Liver (tissue), 9 donors: Measurements from ENCODE around the gene MKNK1. TPM values are rescaled to one million over a fixed set of nuclear protein-coding genes. Genes with fewer than 3 reads are reported as not detected.

Source experiments
- DNase-seq: peaks from one replicate; pipeline ENCODE4 v3.0.0-alpha.2; 2017; ENCODE audit warnings: low spot score
- H3K27ac ChIP-seq, 2 donors: one replicate each; pipeline ENCODE4 v1.7.0; 2013; ENCODE audit warnings: inconsistent platforms in 2 of 2, low read length in 2 of 2, control low read depth in 1 of 2, low read depth in 1 of 2, mild to moderate bottlenecking in 1 of 2
- H3K27me3 ChIP-seq, 4 donors: one replicate each; pipeline versions ENCODE4 v1.6.1 to v1.7.0; 2013; ENCODE audit warnings: low read length in 3 of 4, inconsistent platforms in 1 of 4, mild to moderate bottlenecking in 1 of 4, moderate library complexity in 1 of 4; ENCODE audit not compliant: control insufficient read depth in 4 of 4, insufficient read depth in 4 of 4
- H3K36me3 ChIP-seq, 4 donors: one replicate each; pipeline versions ENCODE4 v1.6.1 to v1.7.0; 2013; ENCODE audit warnings: low read length in 3 of 4, mild to moderate bottlenecking in 3 of 4, low read depth in 1 of 4, moderate library complexity in 1 of 4; ENCODE audit not compliant: control insufficient read depth in 4 of 4, insufficient read depth in 3 of 4
- H3K4me1 ChIP-seq, 4 donors: one replicate each; pipeline versions ENCODE4 v1.6.1 to v1.7.0; 2013; ENCODE audit warnings: low read length in 3 of 4, mild to moderate bottlenecking in 3 of 4, moderate library complexity in 1 of 4; ENCODE audit not compliant: control insufficient read depth in 4 of 4, insufficient read depth in 4 of 4
- H3K4me3 ChIP-seq, 3 donors: one replicate each; pipeline versions ENCODE4 v1.6.1 to v1.7.0; 2013; ENCODE audit warnings: low read length in 3 of 3, control low read depth in 1 of 3, low read depth in 1 of 3, mild to moderate bottlenecking in 1 of 3
- H3K9ac ChIP-seq, 2 donors: one replicate each; pipeline ENCODE4 v1.7.0; 2013; ENCODE audit warnings: low read length in 2 of 2, mild to moderate bottlenecking in 2 of 2, moderate library complexity in 2 of 2, control low read depth in 1 of 2, low read depth in 1 of 2
- H3K9me3 ChIP-seq, 4 donors: one replicate each; pipeline versions ENCODE4 v1.6.1 to v1.7.0; 2013; ENCODE audit warnings: low read length in 3 of 4; ENCODE audit not compliant: control insufficient read depth in 4 of 4
- EGR1 ChIP-seq, 2 donors: IDR thresholded peaks; 2 replicates each; pipeline ENCODE4 v1.6.1; 2016 to 2018; ENCODE audit warnings: antibody characterized with exemption in 2 of 2, low read depth in 2 of 2
- FOXA1 ChIP-seq: IDR thresholded peaks from 2 replicates; pipeline ENCODE4 v1.6.1; 2016; ENCODE audit warnings: antibody characterized with exemption
- FOXA2 ChIP-seq: IDR thresholded peaks from 2 replicates; pipeline ENCODE4 v1.6.1; 2016; ENCODE audit warnings: antibody characterized with exemption
- GABPA ChIP-seq, 2 donors: IDR thresholded peaks in 1 of 2; conservative IDR thresholded peaks in 1 of 2; 2 replicates each; pipeline ENCODE4 v1.6.1; 2016; ENCODE audit warnings: antibody characterized with exemption in 2 of 2, mild to moderate bottlenecking in 1 of 2, moderate library complexity in 1 of 2
- HNF4A ChIP-seq, 2 donors: conservative IDR thresholded peaks; 2 replicates each; pipeline ENCODE4 v1.6.1; 2016; ENCODE audit warnings: antibody characterized with exemption in 2 of 2, mild to moderate bottlenecking in 2 of 2
- HNF4G ChIP-seq: IDR thresholded peaks from 2 replicates; pipeline ENCODE4 v1.6.1; 2016; ENCODE audit warnings: antibody characterized with exemption
- JUND ChIP-seq, 2 donors: IDR thresholded peaks; 2 replicates each; pipeline ENCODE4 v1.6.1; 2016; ENCODE audit warnings: antibody characterized with exemption in 2 of 2
- RAD21 ChIP-seq, 2 donors: IDR thresholded peaks; 2 replicates each; pipeline ENCODE4 v1.6.1; 2016; ENCODE audit warnings: antibody characterized with exemption in 2 of 2, mild to moderate bottlenecking in 2 of 2
- SP1 ChIP-seq: IDR thresholded peaks from 2 replicates; pipeline ENCODE4 v1.6.1; 2018; ENCODE audit warnings: antibody characterized with exemption, mild to moderate bottlenecking
- TAF1 ChIP-seq: conservative IDR thresholded peaks from 2 replicates; pipeline ENCODE4 v1.6.1; 2016; ENCODE audit warnings: antibody characterized with exemption, mild to moderate bottlenecking
- YY1 ChIP-seq: IDR thresholded peaks from 2 replicates; pipeline ENCODE4 v1.6.1; 2016; ENCODE audit warnings: antibody characterized with exemption, mild to moderate bottlenecking
- WGBS: extraction: QIAGEN DNeasy Blood & Tissue Kit; methylation state at CpG from one replicate; pipeline ENCODE4 v1.1.7; 2013; 5-methylcytosine and 5-hydroxymethylcytosine counted together
- polyA plus RNA-seq, 2 donors: library from polyadenylated mRNA; stranded (reverse) in 1 of 2; unstranded in 1 of 2; fragments of 200-250 nt in 1 of 2; fragments of >200 nt in 1 of 2; fragmentation: Nextera tagmentation in 1 of 2; extraction: Ambion mirVana in 1 of 2; gene quantifications; one replicate each; pipeline versions ENCODE4 v1.2.1 to v1.2.3, GENCODE V29; 2013 to 2015
- total RNA-seq, 2 donors: library from RNA; depleted of rRNA; stranded (reverse); fragments of >200 nt; gene quantifications; one replicate each; pipeline ENCODE4 v1.2.3, GENCODE V29; 2014
- TF ChIP-seq, protein P1 (sequence below): fragments of 150-350 bp; IDR thresholded peaks from 2 replicates; pipeline ENCODE4 v1.5.1; 2017; ENCODE audit warnings: improper control_type of control experiment, low read depth, low read length; ENCODE audit not compliant: missing input control
- TF ChIP-seq, protein P2 (sequence below): IDR thresholded peaks from 2 replicates; pipeline ENCODE4 v1.6.1; 2016; ENCODE audit warnings: antibody characterized with exemption
- TF ChIP-seq, protein P3 (sequence below): IDR thresholded peaks from 2 replicates; pipeline ENCODE4 v1.6.1; 2016; ENCODE audit warnings: antibody characterized with exemption, mild to moderate bottlenecking
- TF ChIP-seq, protein P4 (sequence below): IDR thresholded peaks from 2 replicates; pipeline ENCODE4 v1.6.1; 2016; ENCODE audit warnings: antibody characterized with exemption
- TF ChIP-seq, protein P5 (sequence below): IDR thresholded peaks from 2 replicates; pipeline ENCODE4 v1.6.1; 2016; ENCODE audit warnings: antibody characterized with exemption
- donor health status: healthy.
- donor health status: healthy.
- donor health status: healthy.
- donor health status: healthy.
- donor health status: healthy.

The MKNK1 gene
- total and polyA plus RNA-seq, 4 donors: 10.2 to 30.8 (median 18.3) TPM

DNA sequence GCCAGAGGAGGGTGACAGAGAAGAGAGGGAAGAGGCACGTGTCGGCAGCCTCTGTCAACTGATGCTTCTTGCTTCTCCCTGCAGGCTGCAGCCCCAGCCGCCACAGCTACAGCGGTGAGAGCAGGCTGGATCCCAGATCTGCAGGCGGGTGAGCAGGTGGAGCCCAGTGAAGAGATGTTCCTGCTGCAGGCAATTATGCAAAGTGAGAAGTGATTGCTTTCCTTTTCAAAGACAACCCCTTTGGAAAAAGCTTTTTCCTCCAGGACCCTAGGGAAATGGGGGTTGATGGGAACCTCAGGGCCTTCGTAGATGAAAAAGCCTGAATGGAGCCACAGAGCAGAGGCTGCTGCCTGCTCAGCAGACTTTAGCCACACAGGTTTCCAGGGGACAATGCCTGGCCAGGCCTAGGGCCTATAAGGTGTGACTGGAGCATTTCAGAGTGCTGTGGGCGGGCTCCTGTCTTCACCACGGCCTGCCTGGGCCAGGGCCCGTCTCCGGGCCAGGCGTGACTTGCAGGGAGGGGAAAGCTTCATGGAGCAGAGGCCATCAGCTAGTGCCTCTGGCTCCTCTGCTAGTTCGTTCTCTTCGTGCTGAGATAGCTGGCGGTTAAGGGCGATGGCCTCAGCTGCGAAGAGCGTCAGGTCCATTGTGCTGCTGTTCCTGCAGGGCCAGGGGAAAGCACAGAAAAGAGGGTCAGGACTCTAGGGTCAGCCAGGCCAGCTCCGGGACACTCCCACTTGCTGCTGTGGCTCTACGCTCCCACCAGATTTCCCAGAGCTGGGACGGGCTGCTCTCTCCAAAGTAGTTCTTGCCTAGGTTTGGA, 45.7 kb downstream of the MKNK1 start:
- 88% methylated on average over 20 of the region's 20 CpGs for WGBS
- DNase-seq: no peak
- Histone ChIP-seq H3K9me3 (no peaks in the 10 kb centered on the region), H3K9ac (no peak overlapping the region), H3K4me1 (no peaks in the 10 kb centered on the region), H3K36me3 (peaks cover 0 to 55% (median 23%) of the 10 kb centered on the region in 4 donors), H3K27me3 (no peaks in the 10 kb centered on the region), H3K4me3 (no peak overlapping the region), H3K27ac (no peak overlapping the region)
- no peak for TF ChIP-seq JUND (IDR thresholded peaks at IDR 0.05)
- TF ChIP-seq HNF4G: no peak
- no peak for TF ChIP-seq TAF1
- TF ChIP-seq RAD21 (IDR thresholded peaks at IDR 0.05): no peak
- TF ChIP-seq, protein P1, sequence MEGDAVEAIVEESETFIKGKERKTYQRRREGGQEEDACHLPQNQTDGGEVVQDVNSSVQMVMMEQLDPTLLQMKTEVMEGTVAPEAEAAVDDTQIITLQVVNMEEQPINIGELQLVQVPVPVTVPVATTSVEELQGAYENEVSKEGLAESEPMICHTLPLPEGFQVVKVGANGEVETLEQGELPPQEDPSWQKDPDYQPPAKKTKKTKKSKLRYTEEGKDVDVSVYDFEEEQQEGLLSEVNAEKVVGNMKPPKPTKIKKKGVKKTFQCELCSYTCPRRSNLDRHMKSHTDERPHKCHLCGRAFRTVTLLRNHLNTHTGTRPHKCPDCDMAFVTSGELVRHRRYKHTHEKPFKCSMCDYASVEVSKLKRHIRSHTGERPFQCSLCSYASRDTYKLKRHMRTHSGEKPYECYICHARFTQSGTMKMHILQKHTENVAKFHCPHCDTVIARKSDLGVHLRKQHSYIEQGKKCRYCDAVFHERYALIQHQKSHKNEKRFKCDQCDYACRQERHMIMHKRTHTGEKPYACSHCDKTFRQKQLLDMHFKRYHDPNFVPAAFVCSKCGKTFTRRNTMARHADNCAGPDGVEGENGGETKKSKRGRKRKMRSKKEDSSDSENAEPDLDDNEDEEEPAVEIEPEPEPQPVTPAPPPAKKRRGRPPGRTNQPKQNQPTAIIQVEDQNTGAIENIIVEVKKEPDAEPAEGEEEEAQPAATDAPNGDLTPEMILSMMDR: no peak
- TF ChIP-seq, protein P2, sequence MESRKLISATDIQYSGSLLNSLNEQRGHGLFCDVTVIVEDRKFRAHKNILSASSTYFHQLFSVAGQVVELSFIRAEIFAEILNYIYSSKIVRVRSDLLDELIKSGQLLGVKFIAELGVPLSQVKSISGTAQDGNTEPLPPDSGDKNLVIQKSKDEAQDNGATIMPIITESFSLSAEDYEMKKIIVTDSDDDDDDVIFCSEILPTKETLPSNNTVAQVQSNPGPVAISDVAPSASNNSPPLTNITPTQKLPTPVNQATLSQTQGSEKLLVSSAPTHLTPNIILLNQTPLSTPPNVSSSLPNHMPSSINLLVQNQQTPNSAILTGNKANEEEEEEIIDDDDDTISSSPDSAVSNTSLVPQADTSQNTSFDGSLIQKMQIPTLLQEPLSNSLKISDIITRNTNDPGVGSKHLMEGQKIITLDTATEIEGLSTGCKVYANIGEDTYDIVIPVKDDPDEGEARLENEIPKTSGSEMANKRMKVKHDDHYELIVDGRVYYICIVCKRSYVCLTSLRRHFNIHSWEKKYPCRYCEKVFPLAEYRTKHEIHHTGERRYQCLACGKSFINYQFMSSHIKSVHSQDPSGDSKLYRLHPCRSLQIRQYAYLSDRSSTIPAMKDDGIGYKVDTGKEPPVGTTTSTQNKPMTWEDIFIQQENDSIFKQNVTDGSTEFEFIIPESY: no peak
- TF ChIP-seq SP1: no peak
- TF ChIP-seq, protein P3, sequence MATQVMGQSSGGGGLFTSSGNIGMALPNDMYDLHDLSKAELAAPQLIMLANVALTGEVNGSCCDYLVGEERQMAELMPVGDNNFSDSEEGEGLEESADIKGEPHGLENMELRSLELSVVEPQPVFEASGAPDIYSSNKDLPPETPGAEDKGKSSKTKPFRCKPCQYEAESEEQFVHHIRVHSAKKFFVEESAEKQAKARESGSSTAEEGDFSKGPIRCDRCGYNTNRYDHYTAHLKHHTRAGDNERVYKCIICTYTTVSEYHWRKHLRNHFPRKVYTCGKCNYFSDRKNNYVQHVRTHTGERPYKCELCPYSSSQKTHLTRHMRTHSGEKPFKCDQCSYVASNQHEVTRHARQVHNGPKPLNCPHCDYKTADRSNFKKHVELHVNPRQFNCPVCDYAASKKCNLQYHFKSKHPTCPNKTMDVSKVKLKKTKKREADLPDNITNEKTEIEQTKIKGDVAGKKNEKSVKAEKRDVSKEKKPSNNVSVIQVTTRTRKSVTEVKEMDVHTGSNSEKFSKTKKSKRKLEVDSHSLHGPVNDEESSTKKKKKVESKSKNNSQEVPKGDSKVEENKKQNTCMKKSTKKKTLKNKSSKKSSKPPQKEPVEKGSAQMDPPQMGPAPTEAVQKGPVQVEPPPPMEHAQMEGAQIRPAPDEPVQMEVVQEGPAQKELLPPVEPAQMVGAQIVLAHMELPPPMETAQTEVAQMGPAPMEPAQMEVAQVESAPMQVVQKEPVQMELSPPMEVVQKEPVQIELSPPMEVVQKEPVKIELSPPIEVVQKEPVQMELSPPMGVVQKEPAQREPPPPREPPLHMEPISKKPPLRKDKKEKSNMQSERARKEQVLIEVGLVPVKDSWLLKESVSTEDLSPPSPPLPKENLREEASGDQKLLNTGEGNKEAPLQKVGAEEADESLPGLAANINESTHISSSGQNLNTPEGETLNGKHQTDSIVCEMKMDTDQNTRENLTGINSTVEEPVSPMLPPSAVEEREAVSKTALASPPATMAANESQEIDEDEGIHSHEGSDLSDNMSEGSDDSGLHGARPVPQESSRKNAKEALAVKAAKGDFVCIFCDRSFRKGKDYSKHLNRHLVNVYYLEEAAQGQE: no peak
- TF ChIP-seq YY1: no peak

DNA sequence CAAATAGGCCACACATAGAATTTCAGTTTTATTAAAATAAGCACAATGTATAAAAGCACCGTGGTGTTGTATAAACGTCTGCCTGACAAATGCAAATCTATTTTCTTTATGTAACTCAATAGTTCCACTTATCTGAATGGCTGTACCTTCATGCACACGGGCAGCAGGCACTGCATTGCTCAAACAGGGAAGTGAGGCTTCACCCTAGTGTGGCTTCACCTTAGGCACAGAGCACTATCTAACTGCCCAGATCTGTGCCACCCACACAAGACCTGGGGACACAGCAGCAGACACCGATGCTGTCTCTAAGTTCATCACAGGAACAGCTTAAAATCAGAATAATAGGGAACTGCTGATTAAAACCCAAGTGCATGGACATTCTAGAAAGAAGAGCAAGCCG, 46.7 kb downstream of the MKNK1 start:
- Histone ChIP-seq H3K4me1 (no peaks in the 10 kb centered on the region), H3K27me3 (no peaks in the 10 kb centered on the region), H3K9me3 (no peaks in the 10 kb centered on the region), H3K4me3 (no peak overlapping the region), H3K27ac (no peak overlapping the region), H3K9ac (no peak overlapping the region), H3K36me3 (peaks cover 0 to 45% (median 17%) of the 10 kb centered on the region in 4 donors)
- no peak for TF ChIP-seq RAD21 (IDR thresholded peaks at IDR 0.05)
- TF ChIP-seq GABPA (IDR thresholded peaks at IDR 0.05 in 1 of 2, conservative IDR thresholded peaks at IDR 0.05 in 1 of 2): no peak
- TF ChIP-seq, protein P4, sequence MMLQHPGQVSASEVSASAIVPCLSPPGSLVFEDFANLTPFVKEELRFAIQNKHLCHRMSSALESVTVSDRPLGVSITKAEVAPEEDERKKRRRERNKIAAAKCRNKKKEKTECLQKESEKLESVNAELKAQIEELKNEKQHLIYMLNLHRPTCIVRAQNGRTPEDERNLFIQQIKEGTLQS: no peak
- no peak for TF ChIP-seq TAF1
- no peak for TF ChIP-seq FOXA1
- TF ChIP-seq FOXA2: no peak
- TF ChIP-seq, protein P3: no peak
- TF ChIP-seq, protein P5, sequence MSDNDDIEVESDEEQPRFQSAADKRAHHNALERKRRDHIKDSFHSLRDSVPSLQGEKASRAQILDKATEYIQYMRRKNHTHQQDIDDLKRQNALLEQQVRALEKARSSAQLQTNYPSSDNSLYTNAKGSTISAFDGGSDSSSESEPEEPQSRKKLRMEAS: no peak
- TF ChIP-seq HNF4A (conservative IDR thresholded peaks at IDR 0.05): no peak
- no peak for TF ChIP-seq SP1
- no peak for TF ChIP-seq EGR1 (IDR thresholded peaks at IDR 0.05; ENCODE audit: low read depth in 2 of 2)
- TF ChIP-seq, protein P1: no peak
- TF ChIP-seq YY1: no peak
- no peak for DNase-seq
- WGBS: 76% methylated on average over 5 of the region's 5 CpGs
